ENCODE results near the gene FCAMR. TPM values are rescaled to one million over a fixed set of nuclear protein-coding genes. Genes with fewer than 3 reads are reported as not detected.

The FCAMR gene
- total RNA-seq, 1 experiment from 2014 or later: not detected

DNA sequence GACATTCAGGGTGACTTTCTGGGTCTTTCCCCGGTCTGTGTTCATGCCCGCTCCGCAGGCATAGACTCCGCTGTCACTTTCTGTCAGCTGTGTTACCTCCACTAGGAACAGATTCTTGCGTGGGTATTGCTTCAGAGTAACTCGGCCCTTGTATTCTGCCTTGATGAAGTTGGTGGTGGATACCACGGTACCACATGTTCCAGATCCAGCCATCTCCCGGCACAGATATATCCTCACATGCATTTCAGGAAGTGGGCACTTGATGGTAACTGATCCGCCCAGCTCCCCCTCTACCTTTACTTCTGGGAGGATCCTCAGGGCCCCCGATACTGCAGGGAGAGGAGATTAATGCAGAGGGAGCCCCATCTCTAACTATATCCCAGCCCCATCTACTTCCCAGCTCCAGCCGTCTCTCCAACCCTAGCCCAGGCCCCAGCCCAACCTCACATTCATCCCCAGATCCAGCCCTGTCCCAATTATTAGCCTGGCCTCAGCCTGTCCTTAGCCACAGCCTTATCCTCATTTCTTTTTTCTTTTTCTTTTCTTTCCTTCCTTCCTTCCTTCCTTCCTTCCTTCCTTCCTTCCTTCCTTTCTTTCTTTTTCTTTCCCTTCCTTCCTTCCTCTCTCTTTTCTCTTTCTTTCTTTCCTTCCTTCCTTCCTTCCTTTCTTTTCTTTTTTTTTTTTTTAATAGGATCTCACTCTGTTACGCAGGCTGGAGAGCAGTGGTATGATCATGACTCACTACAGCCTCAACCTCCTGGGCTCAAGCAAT is 56.3 kb downstream of the FCAMR start:
- TF ChIP-seq EZH2 (IDR thresholded peaks at IDR 0.05; ENCODE audit: borderline replicate concordance, low read depth, low read length, poor library complexity, severe bottlenecking): no peak
- TF ChIP-seq, protein P1, sequence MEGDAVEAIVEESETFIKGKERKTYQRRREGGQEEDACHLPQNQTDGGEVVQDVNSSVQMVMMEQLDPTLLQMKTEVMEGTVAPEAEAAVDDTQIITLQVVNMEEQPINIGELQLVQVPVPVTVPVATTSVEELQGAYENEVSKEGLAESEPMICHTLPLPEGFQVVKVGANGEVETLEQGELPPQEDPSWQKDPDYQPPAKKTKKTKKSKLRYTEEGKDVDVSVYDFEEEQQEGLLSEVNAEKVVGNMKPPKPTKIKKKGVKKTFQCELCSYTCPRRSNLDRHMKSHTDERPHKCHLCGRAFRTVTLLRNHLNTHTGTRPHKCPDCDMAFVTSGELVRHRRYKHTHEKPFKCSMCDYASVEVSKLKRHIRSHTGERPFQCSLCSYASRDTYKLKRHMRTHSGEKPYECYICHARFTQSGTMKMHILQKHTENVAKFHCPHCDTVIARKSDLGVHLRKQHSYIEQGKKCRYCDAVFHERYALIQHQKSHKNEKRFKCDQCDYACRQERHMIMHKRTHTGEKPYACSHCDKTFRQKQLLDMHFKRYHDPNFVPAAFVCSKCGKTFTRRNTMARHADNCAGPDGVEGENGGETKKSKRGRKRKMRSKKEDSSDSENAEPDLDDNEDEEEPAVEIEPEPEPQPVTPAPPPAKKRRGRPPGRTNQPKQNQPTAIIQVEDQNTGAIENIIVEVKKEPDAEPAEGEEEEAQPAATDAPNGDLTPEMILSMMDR (conservative IDR thresholded peaks at IDR 0.05; ENCODE audit: low read depth, low read length): no peak
- H3K9me3 ChIP-seq (ENCODE audit: low read depth, low read length, poor library complexity, severe bottlenecking): no peaks in the 10 kb centered on the region
- peaks cover 20% of the 10 kb centered on the region for H3K27me3 ChIP-seq (replicated peaks; ENCODE audit: insufficient read depth, low read depth, low read length, poor library complexity)
- ChIA-PET POLR2A (ENCODE audit: low non-redundant PET) (no interaction called here), CTCF (no interaction called here)
- H3K36me3 ChIP-seq (ENCODE audit: insufficient read depth, low read length, poor library complexity, severe bottlenecking): no peaks in the 10 kb centered on the region
- no peak for DNase-seq (ENCODE audit: low spot score)
- no peak overlapping the region for H3K4me3 ChIP-seq (ENCODE audit: low read depth, low read length, poor library complexity, severe bottlenecking)
- H3K27ac ChIP-seq (ENCODE audit: low read depth, low read length, poor library complexity, severe bottlenecking): no peak overlapping the region
- H3K4me1 ChIP-seq (ENCODE audit: insufficient read depth, low read length, poor library complexity, severe bottlenecking): no peaks in the 10 kb centered on the region
- intact Hi-C loops (cut with micrococcal nuclease; ENCODE audit: unreplicated experiment): loop anchor here (2.0 to 5.0 kb wide), 5 partner anchors 49 to 585 kb away; partner anchors contain the start of gene IL20
- no TSS peak for BruUV-seq (replicated peaks)

DNA sequence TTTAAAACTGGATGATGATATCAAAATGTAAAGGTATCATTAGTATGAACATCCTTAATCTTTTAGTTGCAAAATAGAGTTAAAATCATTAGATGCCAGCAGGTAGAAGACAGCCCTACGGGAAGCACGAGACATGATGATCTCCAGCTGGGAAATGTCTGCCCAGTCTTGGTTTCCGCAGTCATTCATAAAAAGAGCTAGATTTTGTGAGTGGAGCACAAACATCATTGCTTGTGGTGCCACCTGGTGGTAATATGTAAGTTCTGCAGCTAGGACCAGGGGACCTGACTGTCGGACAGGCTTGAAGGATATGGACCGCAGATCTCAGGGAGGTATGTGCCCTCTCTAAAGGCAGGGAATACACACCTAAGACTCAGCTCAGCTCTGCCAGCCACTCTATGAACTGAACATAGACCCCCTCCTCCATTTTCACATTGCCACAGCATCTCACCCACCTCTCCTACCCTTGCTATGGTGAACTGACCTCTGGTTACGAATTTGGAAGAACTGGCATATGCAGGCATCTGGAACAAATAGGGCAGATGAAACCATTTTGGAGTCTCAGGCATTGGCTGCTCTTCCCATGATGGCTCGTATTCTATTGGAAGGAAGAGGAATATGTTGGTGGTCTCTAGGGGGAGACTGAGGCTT is 57.7 kb downstream of the FCAMR start:
- no peak overlapping the region for H3K27ac ChIP-seq (ENCODE audit: low read depth, low read length, poor library complexity, severe bottlenecking)
- intact Hi-C loops (cut with micrococcal nuclease; ENCODE audit: unreplicated experiment): loop anchor here (1.0 to 5.0 kb wide), 6 partner anchors 48 to 586 kb away; partner anchors contain the start of gene IL20
- H3K27me3 ChIP-seq (replicated peaks; ENCODE audit: insufficient read depth, low read depth, low read length, poor library complexity): peaks cover 29% of the 10 kb centered on the region
- TF ChIP-seq, protein P1 (conservative IDR thresholded peaks at IDR 0.05; ENCODE audit: low read depth, low read length): peak; percentile 79
- no peak for TF ChIP-seq EZH2 (IDR thresholded peaks at IDR 0.05; ENCODE audit: borderline replicate concordance, low read depth, low read length, poor library complexity, severe bottlenecking)
- DNase-seq (ENCODE audit: low spot score): peak; percentile 80
- no peaks in the 10 kb centered on the region for H3K36me3 ChIP-seq (ENCODE audit: insufficient read depth, low read length, poor library complexity, severe bottlenecking)
- H3K4me1 ChIP-seq (ENCODE audit: insufficient read depth, low read length, poor library complexity, severe bottlenecking): no peaks in the 10 kb centered on the region
- H3K9me3 ChIP-seq (ENCODE audit: low read depth, low read length, poor library complexity, severe bottlenecking): no peaks in the 10 kb centered on the region
- ChIA-PET POLR2A (ENCODE audit: low non-redundant PET) (interaction anchor here (0.6 kb wide), 1 partner anchor 1738 kb away, joined by 7 read pairs; no protein-coding TSS in a partner anchor), CTCF (interaction anchor here (0.6 to 1.5 kb wide), 14 partner anchors 10 to 433 kb away, joined by 3 to 16 read pairs (median 3); partner anchors contain the start of genes FCMR and IL20)
- BruUV-seq (replicated peaks): no TSS peak
- no peak overlapping the region for H3K4me3 ChIP-seq (ENCODE audit: low read depth, low read length, poor library complexity, severe bottlenecking)

DNA sequence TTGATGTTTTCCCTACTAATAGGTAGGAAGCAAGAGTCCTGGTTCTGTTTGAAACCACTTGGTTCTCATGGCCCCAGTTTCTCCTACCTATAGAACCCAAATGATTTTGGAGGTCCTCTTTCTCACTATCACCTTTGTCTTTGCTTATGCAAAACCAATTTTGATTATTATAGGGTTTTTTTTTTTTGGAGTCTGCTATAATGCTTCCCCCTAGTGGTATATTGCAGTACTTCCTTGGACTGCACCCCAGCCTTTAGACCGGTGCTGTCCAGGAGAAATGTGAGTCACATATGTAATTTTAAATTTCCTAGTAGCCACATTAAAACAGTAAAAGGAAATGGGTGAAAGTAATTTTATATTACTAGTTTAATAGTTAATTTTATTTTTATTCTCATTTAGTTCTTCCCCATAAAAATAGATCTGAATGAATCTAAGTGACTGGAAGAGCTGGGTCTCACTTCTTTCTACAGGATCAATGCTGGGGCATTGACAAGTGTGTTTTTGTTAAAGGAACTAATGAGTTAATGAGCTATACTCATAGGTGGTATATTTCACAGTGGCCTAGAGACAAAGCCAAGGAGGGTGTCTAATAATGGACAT is 59.1 kb downstream of the FCAMR start:
- TF ChIP-seq, protein P1 (conservative IDR thresholded peaks at IDR 0.05; ENCODE audit: low read depth, low read length): peak; percentile 84
- no peak for TF ChIP-seq EZH2 (IDR thresholded peaks at IDR 0.05; ENCODE audit: borderline replicate concordance, low read depth, low read length, poor library complexity, severe bottlenecking)
- Histone ChIP-seq H3K27me3 (replicated peaks; ENCODE audit: insufficient read depth, low read depth, low read length, poor library complexity) (peaks cover 29% of the 10 kb centered on the region), H3K4me3 (ENCODE audit: low read depth, low read length, poor library complexity, severe bottlenecking) (no peak overlapping the region), H3K27ac (ENCODE audit: low read depth, low read length, poor library complexity, severe bottlenecking) (no peak overlapping the region), H3K9me3 (ENCODE audit: low read depth, low read length, poor library complexity, severe bottlenecking) (no peaks in the 10 kb centered on the region), H3K4me1 (ENCODE audit: insufficient read depth, low read length, poor library complexity, severe bottlenecking) (no peaks in the 10 kb centered on the region), H3K36me3 (ENCODE audit: insufficient read depth, low read length, poor library complexity, severe bottlenecking) (no peaks in the 10 kb centered on the region)
- no TSS peak for BruUV-seq (replicated peaks)
- ChIA-PET POLR2A (ENCODE audit: low non-redundant PET) (no interaction called here), CTCF (no interaction called here)
- DNase-seq (ENCODE audit: low spot score): peak; percentile 52
- intact Hi-C loops (cut with micrococcal nuclease; ENCODE audit: unreplicated experiment): loop anchor here (5.0 kb wide), 2 partner anchors 184 to 419 kb away; no protein-coding TSS in a partner anchor

All from A673 (cell line).